Measurements from ENCODE around the gene OPN4.

The OPN4 gene

DNA sequence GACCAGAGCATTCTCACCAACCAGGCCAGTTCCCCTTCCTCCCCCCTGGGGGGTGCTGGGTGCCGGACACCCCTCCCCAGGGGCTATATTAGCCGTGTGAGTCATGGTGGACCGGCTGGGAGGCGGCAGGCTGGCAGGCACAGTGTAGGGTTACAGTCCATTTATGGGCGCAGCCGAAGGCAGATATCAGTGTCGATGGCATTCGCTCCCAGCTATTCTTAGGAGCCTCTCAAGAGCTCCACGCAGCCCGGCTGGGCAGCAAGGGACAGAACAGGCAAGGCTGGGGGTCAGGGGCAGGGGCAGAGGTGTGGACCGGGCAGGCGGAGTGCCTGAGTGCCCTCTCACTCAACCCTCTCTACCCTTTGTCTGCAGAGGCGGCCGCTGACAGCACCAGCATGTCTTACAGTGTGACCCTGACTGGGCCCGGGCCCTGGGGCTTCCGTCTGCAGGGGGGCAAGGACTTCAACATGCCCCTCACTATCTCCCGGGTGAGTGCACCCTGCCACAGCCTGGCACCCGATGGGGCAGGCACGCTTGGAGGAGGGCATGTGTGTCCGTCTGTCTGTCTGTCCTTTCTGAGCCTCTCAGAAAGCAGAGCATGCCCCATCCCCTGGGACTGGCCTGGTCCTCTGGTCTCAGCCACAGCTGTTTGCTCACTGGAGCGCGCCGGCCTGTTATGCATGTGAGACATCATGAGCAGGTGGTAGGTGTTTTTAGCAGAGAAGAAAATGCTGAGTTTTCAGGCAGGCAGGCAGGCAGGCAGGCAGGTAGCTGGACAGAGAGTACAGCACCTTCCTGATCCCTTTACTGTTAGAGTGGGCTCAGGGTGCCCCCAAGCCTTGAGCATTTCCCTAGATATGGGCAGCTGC is 14.2 kb downstream of the OPN4 start, which contains the start of gene LDB3:
Gene LDB3, plus strand, starts transcription at position 215 of the 869 bp plus-strand sequence. Its CDS starts 181 bp downstream, at position 396.
- DNase-seq (ENCODE audit: low read depth): no peak
- H3K4me3 ChIP-seq (ENCODE audit: low read length): no peak within 1 kb of the TSS
- TF ChIP-seq CTCF (conservative IDR thresholded peaks at IDR 0.05; ENCODE audit: low read length): no peak

DNA sequence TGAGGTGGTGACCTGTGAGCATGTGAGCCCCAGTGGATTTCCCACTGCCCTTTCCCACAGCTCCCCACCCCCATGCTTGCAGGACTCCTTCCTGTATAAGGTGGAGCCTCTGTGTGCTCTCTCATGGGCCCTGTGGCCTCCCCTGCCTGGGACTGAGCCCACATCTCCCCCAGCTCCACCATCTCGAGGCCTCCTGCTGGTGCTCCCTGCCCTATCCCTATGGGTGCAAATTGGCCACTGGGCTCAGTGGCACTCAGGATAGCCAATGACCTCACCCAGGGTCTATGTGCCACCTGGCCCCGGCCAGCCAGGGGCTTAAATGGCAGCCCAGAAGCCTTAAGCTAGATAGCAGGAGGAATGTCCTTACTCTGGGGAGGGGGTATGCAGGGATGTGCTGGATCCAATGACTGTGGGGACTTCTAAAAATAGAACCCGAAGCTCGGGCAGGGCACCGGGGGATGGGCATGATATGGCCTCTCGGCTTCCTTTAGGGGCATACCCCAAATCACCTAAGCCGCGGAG is 16.0 kb downstream of the OPN4 start:
- H3K4me3 ChIP-seq (ENCODE audit: low read length): no peak overlapping the region
- no peak for DNase-seq (ENCODE audit: low read depth)
- no peak for TF ChIP-seq CTCF (conservative IDR thresholded peaks at IDR 0.05; ENCODE audit: low read length)

GRCh38 chr10:86670876-86671275 is 16.5 kb downstream of the OPN4 start:
- no peak for TF ChIP-seq CTCF (conservative IDR thresholded peaks at IDR 0.05; ENCODE audit: low read length)
- no peak overlapping the region for H3K4me3 ChIP-seq (ENCODE audit: low read length)
- no peak for DNase-seq (ENCODE audit: low read depth)

GRCh38 chr10:86671419-86671818 is 17.1 kb downstream of the OPN4 start:
- TF ChIP-seq CTCF (conservative IDR thresholded peaks at IDR 0.05; ENCODE audit: low read length): no peak
- no peak for DNase-seq (ENCODE audit: low read depth)
- no peak overlapping the region for H3K4me3 ChIP-seq (ENCODE audit: low read length)

DNA sequence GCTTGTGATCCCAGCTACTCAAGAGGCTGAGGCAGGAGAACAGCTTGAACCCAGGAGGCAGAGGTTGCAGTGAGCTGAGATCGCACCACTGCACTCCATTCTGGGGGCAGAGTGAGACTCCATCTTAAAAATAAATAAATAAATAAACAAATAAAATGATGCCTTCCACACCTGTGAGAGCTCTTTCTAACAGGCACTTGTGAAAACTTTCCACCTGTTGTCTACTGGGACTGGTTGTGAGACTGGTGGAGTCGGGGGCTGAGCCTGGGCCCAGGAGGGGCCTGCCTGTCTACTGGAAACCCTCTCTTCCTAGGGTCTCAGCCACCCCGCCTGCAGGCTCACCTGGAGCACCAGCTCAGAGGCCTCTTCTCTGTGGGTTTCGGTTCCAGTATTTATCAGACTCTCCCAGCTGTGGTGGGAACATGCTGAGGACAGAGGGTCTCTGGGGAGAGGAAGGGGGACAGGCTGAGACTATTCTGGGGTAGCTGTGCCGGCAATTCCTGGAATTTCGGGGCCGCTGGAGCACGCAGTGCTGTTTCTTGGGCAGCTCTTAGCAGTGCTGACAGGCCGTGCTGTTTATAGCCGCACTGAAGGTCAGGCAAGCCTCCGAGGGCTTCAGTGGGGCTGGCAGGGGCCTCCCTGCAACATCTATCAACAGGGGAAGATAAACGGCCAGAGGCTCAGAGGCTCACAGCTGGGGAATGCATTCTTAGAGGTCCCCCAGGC is 17.8 kb downstream of the OPN4 start:
- no peak for TF ChIP-seq CTCF (conservative IDR thresholded peaks at IDR 0.05; ENCODE audit: low read length)
- H3K4me3 ChIP-seq (ENCODE audit: low read length): no peak overlapping the region
- DNase-seq (ENCODE audit: low read depth): peak; percentile 23

DNA sequence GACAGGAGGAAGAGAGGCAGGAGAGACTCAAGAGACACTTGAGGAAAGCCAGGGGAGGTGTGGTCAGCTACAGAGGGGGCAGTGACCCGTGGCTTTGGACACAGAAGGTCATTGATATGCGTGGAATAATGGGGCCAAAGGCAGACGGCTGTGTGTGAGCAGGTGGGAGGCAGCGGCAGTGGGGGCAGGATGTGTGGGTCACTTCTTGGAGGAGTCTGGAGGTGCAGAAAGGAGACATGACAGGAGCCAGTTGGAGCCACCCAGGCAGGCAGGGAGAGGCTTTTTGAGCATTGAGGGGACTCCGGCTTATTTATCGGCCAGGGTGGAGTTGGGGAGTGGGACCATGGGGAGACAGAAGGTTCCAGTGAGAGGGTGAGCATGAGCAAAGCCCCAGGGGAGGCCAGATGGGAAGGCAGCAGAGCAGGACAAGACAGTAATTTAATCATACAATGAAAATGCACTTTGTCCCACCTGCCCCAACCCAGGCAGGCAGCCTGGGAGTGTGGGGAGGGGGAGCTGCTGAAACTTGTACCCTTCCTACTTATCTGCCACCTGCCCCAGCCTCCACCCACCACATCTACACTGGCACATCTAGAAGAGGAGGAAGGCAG is 19.0 kb downstream of the OPN4 start:
- H3K4me3 ChIP-seq (ENCODE audit: low read length): no peak overlapping the region
- no peak for DNase-seq (ENCODE audit: low read depth)
- no peak for TF ChIP-seq CTCF (conservative IDR thresholded peaks at IDR 0.05; ENCODE audit: low read length)

Measured in AG10803 (cell line).